HEK293 (cell line): ENCODE results near the gene NLGN2.
A peak's percentile ranks its signal among the peaks of the same experiment; 100 is the strongest.

Source experiments
- CTCF ChIA-PET: fragments of 350-600 bp; formaldehyde crosslinking; extraction: SDS; loops from one replicate; lab custom pipeline; 2021; ENCODE audit warnings: antibody characterized with exemption; lab: Yijun Ruan, JAX
- POLR2A ChIA-PET: fragments of 300-600 bp; formaldehyde crosslinking; extraction: SDS; loops from one replicate; lab custom pipeline; 2020; ENCODE audit warnings: antibody characterized with exemption, inconsistent platforms; lab: Yijun Ruan, JAX
- H3K27ac ChIP-seq: fragments of 200-500 bp; sonication (Bioruptor generic); 2 replicates; pipeline ENCODE4 v1.5.1; 2014; ENCODE audit warnings: low read depth, low read length, control low read depth, inconsistent platforms; ENCODE audit errors: extremely low read depth
- H3K36me3 ChIP-seq, 2 experiments: fragments of 200-500 bp in 1 of 2; sonication (Bioruptor generic) in 1 of 2; 1 replicate in 1 of 2; 2 replicates in 1 of 2; pipeline ENCODE4 v1.5.1; 2014 to 2017; ENCODE audit warnings: inconsistent platforms in 2 of 2, low read length in 2 of 2; ENCODE audit not compliant: control insufficient read depth in 2 of 2, insufficient read depth in 1 of 2
- H3K4me1 ChIP-seq: fragments of 200-500 bp; sonication (Bioruptor generic); 2 replicates; pipeline ENCODE4 v1.5.1; 2014; ENCODE audit warnings: mild to moderate bottlenecking, low read length, inconsistent platforms; ENCODE audit not compliant: control insufficient read depth, insufficient read depth
- H3K4me3 ChIP-seq: 2 replicates; pipeline ENCODE4 v1.5.1; 2011; ENCODE audit warnings: low read depth, mild to moderate bottlenecking, control low read depth, low read length, moderate library complexity
- H3K9me3 ChIP-seq: fragments of 200-500 bp; sonication (Bioruptor generic); 2 replicates; pipeline ENCODE4 v1.5.1; 2014; ENCODE audit warnings: low read depth, low read length, inconsistent platforms; ENCODE audit not compliant: control insufficient read depth, insufficient read depth
- CTCF ChIP-seq: fragments of 450-650 bp; formaldehyde crosslinking; IDR thresholded peaks from 2 replicates; pipeline ENCODE4 v1.5.1; 2016; ENCODE audit warnings: missing biosample characterization, missing genetic modification characterization
- EGR2 ChIP-seq: fragments of 450-650 bp; formaldehyde crosslinking; IDR thresholded peaks from 2 replicates; pipeline ENCODE4 v1.5.1; 2016; ENCODE audit warnings: low read depth, missing biosample characterization, missing genetic modification characterization
- GLIS1 ChIP-seq: fragments of 450-650 bp; formaldehyde crosslinking; IDR thresholded peaks from 2 replicates; pipeline ENCODE4 v1.5.1; 2016; ENCODE audit warnings: missing biosample characterization, missing genetic modification characterization
- KLF1 ChIP-seq: fragments of 450-650 bp; formaldehyde crosslinking; IDR thresholded peaks from 2 replicates; pipeline ENCODE4 v1.5.1; 2016; ENCODE audit warnings: missing biosample characterization, missing genetic modification characterization
- KLF8 ChIP-seq: fragments of 450-650 bp; formaldehyde crosslinking; IDR thresholded peaks from 2 replicates; pipeline ENCODE4 v1.5.1; 2016; ENCODE audit warnings: missing biosample characterization, missing genetic modification characterization
- KLF9 ChIP-seq: fragments of 450-650 bp; formaldehyde crosslinking; IDR thresholded peaks from 2 replicates; pipeline ENCODE4 v1.5.1; 2016; ENCODE audit warnings: missing biosample characterization, missing genetic modification characterization, low read depth
- OVOL3 ChIP-seq: fragments of 450-650 bp; formaldehyde crosslinking; IDR thresholded peaks from 2 replicates; pipeline ENCODE4 v1.5.1; 2016; ENCODE audit warnings: missing biosample characterization, missing genetic modification characterization
- PATZ1 ChIP-seq: fragments of 450-650 bp; formaldehyde crosslinking; IDR thresholded peaks from 2 replicates; pipeline ENCODE4 v1.5.1; 2016; ENCODE audit warnings: missing biosample characterization, missing genetic modification characterization
- SCRT2 ChIP-seq: fragments of 450-650 bp; formaldehyde crosslinking; IDR thresholded peaks from 2 replicates; pipeline ENCODE4 v1.5.1; 2016; ENCODE audit warnings: missing biosample characterization, missing genetic modification characterization
- SP3 ChIP-seq: fragments of 450-650 bp; formaldehyde crosslinking; IDR thresholded peaks from 2 replicates; pipeline ENCODE4 v1.5.1; 2016; ENCODE audit warnings: missing biosample characterization, missing genetic modification characterization
- SP7 ChIP-seq: fragments of 450-650 bp; formaldehyde crosslinking; IDR thresholded peaks from 2 replicates; pipeline ENCODE4 v1.5.1; 2016; ENCODE audit warnings: missing biosample characterization, missing genetic modification characterization
- ZBTB17 ChIP-seq: fragments of 450-650 bp; formaldehyde crosslinking; IDR thresholded peaks from 2 replicates; pipeline ENCODE4 v1.5.1; 2016; ENCODE audit warnings: missing biosample characterization, missing genetic modification characterization
- ZBTB26 ChIP-seq: fragments of 450-650 bp; formaldehyde crosslinking; optimal IDR thresholded peaks from 2 replicates; pipeline ENCODE3; 2016; ENCODE audit warnings: missing biosample characterization, mild to moderate bottlenecking, missing genetic modification characterization
- ZBTB6 ChIP-seq: fragments of 450-650 bp; formaldehyde crosslinking; IDR thresholded peaks from 2 replicates; pipeline ENCODE4 v1.5.1; 2017; ENCODE audit warnings: missing biosample characterization, missing genetic modification characterization
- ZBTB8A ChIP-seq: fragments of 450-650 bp; formaldehyde crosslinking; IDR thresholded peaks from 2 replicates; pipeline ENCODE4 v1.5.1; 2016; ENCODE audit warnings: missing biosample characterization, missing genetic modification characterization
- ZEB2 ChIP-seq: fragments of 450-650 bp; formaldehyde crosslinking; IDR thresholded peaks from 2 replicates; pipeline ENCODE4 v1.5.1; 2016; ENCODE audit warnings: missing biosample characterization, missing genetic modification characterization
- ZFHX2 ChIP-seq: fragments of 450-650 bp; formaldehyde crosslinking; conservative IDR thresholded peaks from 2 replicates; pipeline ENCODE4 v1.5.1; 2016; ENCODE audit warnings: missing biosample characterization, missing genetic modification characterization
- ZFP69B ChIP-seq: fragments of 450-650 bp; formaldehyde crosslinking; IDR thresholded peaks from 2 replicates; pipeline ENCODE4 v1.5.1; 2016; ENCODE audit warnings: missing biosample characterization, missing genetic modification characterization
- ZIC2 ChIP-seq: fragments of 450-650 bp; formaldehyde crosslinking; IDR thresholded peaks from 2 replicates; pipeline ENCODE4 v1.5.1; 2016; ENCODE audit warnings: missing biosample characterization, missing genetic modification characterization
- ZNF324 ChIP-seq: fragments of 450-650 bp; formaldehyde crosslinking; IDR thresholded peaks from 2 replicates; pipeline ENCODE4 v1.5.1; 2016; ENCODE audit warnings: missing biosample characterization, missing genetic modification characterization
- ZNF394 ChIP-seq: fragments of 450-650 bp; formaldehyde crosslinking; IDR thresholded peaks from 2 replicates; pipeline ENCODE4 v1.5.1; 2016; ENCODE audit warnings: missing biosample characterization, missing genetic modification characterization, mild to moderate bottlenecking, moderate library complexity, borderline replicate concordance
- ZNF501 ChIP-seq: fragments of 450-650 bp; formaldehyde crosslinking; IDR thresholded peaks from 2 replicates; pipeline ENCODE4 v1.5.1; 2016; ENCODE audit warnings: missing biosample characterization, missing genetic modification characterization
- ZNF677 ChIP-seq: fragments of 450-650 bp; IDR thresholded peaks from 2 replicates; pipeline ENCODE4 v1.5.0; 2018; ENCODE audit warnings: missing biosample characterization, mild to moderate bottlenecking, missing genetic modification characterization, moderate library complexity
- ZNF692 ChIP-seq: fragments of 450-650 bp; formaldehyde crosslinking; IDR thresholded peaks from 2 replicates; pipeline ENCODE4 v1.5.1; 2016; ENCODE audit warnings: missing biosample characterization, missing genetic modification characterization
- ZNF837 ChIP-seq: fragments of 450-650 bp; formaldehyde crosslinking; IDR thresholded peaks from 2 replicates; pipeline ENCODE4 v1.5.1; 2016; ENCODE audit warnings: missing biosample characterization, missing genetic modification characterization

The NLGN2 gene

GRCh38 chr17:7435676-7436555, 28.3 kb downstream of the NLGN2 start:
- peak overlapping the region; percentile 19; the same call in 1 of the 2 replicates for H3K27ac ChIP-seq
- POLR2A ChIA-PET = interaction anchor here (0.6 to 3.5 kb wide), 19 partner anchors 8 to 251 kb away, joined by 3 to 45 read pairs (median 4); partner anchors contain the start of genes CHRNB1, GABARAP, MPDU1 and NEURL4
- no peak for TF ChIP-seq ZNF677
- TF ChIP-seq ZEB2 (tag by site-specific recombination) = 0 out of 2 replicates have a peak, but pooled peaks have one; percentile 33
- peak; percentile 16; the same call in 1 of the 2 replicates for TF ChIP-seq GLIS1 (tag by site-specific recombination)
- peak; percentile 67 for TF ChIP-seq CTCF (tag by site-specific recombination)
- peak; percentile 77 for TF ChIP-seq KLF8 (tag by site-specific recombination)
- no peak for TF ChIP-seq OVOL3 (tag by site-specific recombination)
- no peak for TF ChIP-seq SP7 (tag by site-specific recombination)
- TF ChIP-seq EGR2 (tag by site-specific recombination) = no peak
- TF ChIP-seq ZNF394 (tag by site-specific recombination) = peak; percentile 49; the same call in 1 of the 2 replicates
- TF ChIP-seq ZBTB17 (tag by site-specific recombination) = 0 out of 2 replicates have a peak, but pooled peaks have one; percentile 15
- TF ChIP-seq ZBTB26 = peak; percentile 33
- TF ChIP-seq ZNF837 (tag by site-specific recombination) = no peak
- TF ChIP-seq ZFP69B (tag by site-specific recombination) = peak; percentile 90
- TF ChIP-seq KLF9 (tag by site-specific recombination) = peak; percentile 38; the same call in 1 of the 2 replicates
- TF ChIP-seq ZBTB8A (tag by site-specific recombination) = 0 out of 2 replicates have a peak, but pooled peaks have one; percentile 19
- TF ChIP-seq ZFHX2 = peak; percentile 53; the same call in 1 of the 2 replicates
- TF ChIP-seq ZBTB6 (tag by site-specific recombination) = peak; percentile 21; the same call in 1 of the 2 replicates
- peak; percentile 14; the same call in 1 of the 2 replicates for TF ChIP-seq ZNF324 (tag by site-specific recombination)
- peak; percentile 86 for TF ChIP-seq PATZ1
- peak; percentile 89 for TF ChIP-seq ZNF692 (tag by site-specific recombination)
- TF ChIP-seq SP3 = no peak
- TF ChIP-seq ZIC2 (tag by site-specific recombination) = no peak
- peak; percentile 91 for TF ChIP-seq KLF1 (tag by site-specific recombination)
- peak; percentile 73 for TF ChIP-seq SCRT2 (tag by site-specific recombination)
- 0 out of 2 replicates have a peak, but pooled peaks have one; percentile 52 for TF ChIP-seq ZNF501 (tag by site-specific recombination)

More at GRCh38 chr17:7435676-7436555, 28.3 kb downstream of the NLGN2 start:
- CTCF ChIA-PET = interaction anchor here (0.6 to 3.9 kb wide), 25 partner anchors 8 to 155 kb away, joined by 3 to 37 read pairs (median 4); partner anchors contain the start of genes CHRNB1, NEURL4, PLSCR3 and SLC2A4
- no peaks in the 10 kb centered on the region for H3K36me3 ChIP-seq
- peak overlapping the region; percentile 50 for H3K4me3 ChIP-seq
- peaks cover 18% of the 10 kb centered on the region for H3K4me1 ChIP-seq
- H3K9me3 ChIP-seq = no peaks in the 10 kb centered on the region
